ENCODE data around the gene SYT14.

GRCh38 chr1:210027994-210028393, 90.0 kb downstream of the SYT14 start:
- no peak for TF ChIP-seq PATZ1 (CRISPR knock-in tag; IDR thresholded peaks at IDR 0.05; ENCODE audit: borderline replicate concordance)
- TF ChIP-seq ZNF565 (CRISPR knock-in tag; conservative IDR thresholded peaks at IDR 0.05; ENCODE audit: low read depth) = no peak
- TF ChIP-seq SNAI2 (CRISPR knock-in tag; IDR thresholded peaks at IDR 0.05) = no peak
- TF ChIP-seq ZFP30 (CRISPR knock-in tag; IDR thresholded peaks at IDR 0.05) = no peak
- TF ChIP-seq RARB (CRISPR knock-in tag; IDR thresholded peaks at IDR 0.05) = no peak
- no peak for TF ChIP-seq CSDC2 (CRISPR knock-in tag; IDR thresholded peaks at IDR 0.05)
- no peak for TF ChIP-seq CSRNP3 (CRISPR knock-in tag; IDR thresholded peaks at IDR 0.05)
- no peak for TF ChIP-seq BACH2 (CRISPR knock-in tag; IDR thresholded peaks at IDR 0.05; ENCODE audit: borderline replicate concordance)
- TF ChIP-seq ARNTL (CRISPR knock-in tag; IDR thresholded peaks at IDR 0.05; ENCODE audit: borderline replicate concordance, low read depth) = no peak
- no peak for TF ChIP-seq ESRRG (CRISPR knock-in tag; IDR thresholded peaks at IDR 0.05)
- TF ChIP-seq OSR1 (CRISPR knock-in tag; IDR thresholded peaks at IDR 0.05) = no peak
- TF ChIP-seq ZC3H10 (CRISPR knock-in tag; IDR thresholded peaks at IDR 0.05) = no peak

Data from SK-N-SH treated with all-trans-retinoic acid at 6 μM for 48 hours (cell line).